GM12892 (cell line): ENCODE measurements around the gene RGS10.
"Not testable (repeated sequence)": the region's sequence is repeated elsewhere in the genome, so short reads cannot be mapped to it uniquely, and the experiment has no call there.

ENCODE experiments used
- DNase-seq: peaks from one replicate; pipeline ENCODE4 v3.0.0; 2011; ENCODE audit not compliant: insufficient read length
- FAIRE-seq: peaks from 2 replicates; lab custom pipeline; 2011; peaks lifted over from hg19 to GRCh38; lab: Jason Lieb, UNC
- POLR2A ChIP-seq: IDR thresholded peaks from 2 replicates; pipeline ENCODE4 v1.6.1; 2011; ENCODE audit warnings: low read depth, low read length, control low read depth
- POLR2AphosphoS5 ChIP-seq: IDR thresholded peaks from 2 replicates; pipeline ENCODE4 v1.6.1; 2011; ENCODE audit warnings: low read depth, low read length, control low read depth
- TAF1 ChIP-seq: IDR thresholded peaks from 2 replicates; pipeline ENCODE4 v1.6.1; 2011; ENCODE audit warnings: low read depth, mild to moderate bottlenecking, control low read depth, low read length, borderline replicate concordance

The RGS10 gene

GRCh38 chr10:119536508-119537025 lies 6.0 kb downstream of the RGS10 start:
- DNase-seq (no peak), FAIRE-seq (no peak)
- TF ChIP-seq TAF1 (no peak), POLR2A (no peak), POLR2AphosphoS5 (no peak)

GRCh38 chr10:119535837-119536507 lies 6.5 kb downstream of the RGS10 start:
- FAIRE-seq (no peak), DNase-seq (no peak)
- no peak for TF ChIP-seq POLR2A

DNA sequence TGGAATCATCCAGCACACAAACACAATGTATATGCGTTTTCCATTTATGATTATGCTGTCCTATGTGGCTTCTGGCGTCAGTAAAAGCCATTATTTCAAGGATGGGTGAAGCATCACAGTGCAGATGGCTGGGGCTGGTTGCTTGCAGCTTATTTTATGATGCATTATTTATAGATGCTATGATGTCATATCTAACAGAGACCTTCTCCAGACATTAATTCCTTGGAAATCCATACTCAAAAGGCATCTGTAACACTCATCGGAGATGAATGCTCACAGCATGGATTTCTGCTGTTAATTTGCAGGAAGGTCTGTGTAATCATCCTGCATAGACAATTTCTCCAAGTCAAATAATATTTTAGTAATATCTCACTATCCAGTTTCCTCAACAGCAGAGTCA lies 7.2 kb downstream of the RGS10 start:
- TF ChIP-seq TAF1 (no peak), POLR2A (no peak), POLR2AphosphoS5 (no peak)
- FAIRE-seq: no peak
- no peak for DNase-seq

DNA sequence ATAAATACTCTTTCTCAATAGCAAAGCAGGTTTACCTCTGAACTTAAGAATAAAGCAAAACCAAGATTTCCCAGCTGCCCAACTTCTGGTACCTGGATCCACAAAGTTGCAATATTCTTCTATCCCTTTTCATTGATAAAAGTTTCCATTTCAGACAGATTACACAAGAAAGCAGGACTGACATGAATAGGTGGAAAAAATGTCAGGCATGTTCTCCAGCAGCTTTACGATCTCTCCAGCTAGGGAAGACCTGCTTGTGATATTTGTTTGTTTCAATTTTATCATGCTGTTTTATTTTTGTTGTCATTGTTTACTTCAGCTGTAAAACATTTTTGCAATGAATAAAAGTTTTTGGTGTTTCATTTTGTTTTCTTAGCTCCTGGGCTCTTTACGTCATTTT lies 9.0 kb downstream of the RGS10 start:
- DNase-seq (no peak), FAIRE-seq (no peak)
- no peak for TF ChIP-seq POLR2A
- no peak for TF ChIP-seq POLR2AphosphoS5
- no peak for TF ChIP-seq TAF1

- not testable (repeated sequence) for FAIRE-seq, DNase-seq
These were observed 9.7 kb downstream of the RGS10 start for GRCh38 chr10:119532791-119533190.

GRCh38 chr10:119532251-119532650 lies 10.3 kb downstream of the RGS10 start:
- DNase-seq, FAIRE-seq: not testable (repeated sequence)

GRCh38 chr10:119531067-119531466 lies 11.5 kb downstream of the RGS10 start:
- FAIRE-seq (no peak), DNase-seq (no peak)
- TF ChIP-seq POLR2A (no peak), TAF1 (no peak), POLR2AphosphoS5 (no peak)

- not testable (repeated sequence) for FAIRE-seq, DNase-seq
These were observed 13.8 kb downstream of the RGS10 start for GRCh38 chr10:119528663-119529237.

GRCh38 chr10:119526621-119527592 lies 15.6 kb downstream of the RGS10 start:
- TF ChIP-seq POLR2A (no peak), TAF1 (no peak), POLR2AphosphoS5 (no peak)
- no peak for DNase-seq
- no peak for FAIRE-seq

DNA sequence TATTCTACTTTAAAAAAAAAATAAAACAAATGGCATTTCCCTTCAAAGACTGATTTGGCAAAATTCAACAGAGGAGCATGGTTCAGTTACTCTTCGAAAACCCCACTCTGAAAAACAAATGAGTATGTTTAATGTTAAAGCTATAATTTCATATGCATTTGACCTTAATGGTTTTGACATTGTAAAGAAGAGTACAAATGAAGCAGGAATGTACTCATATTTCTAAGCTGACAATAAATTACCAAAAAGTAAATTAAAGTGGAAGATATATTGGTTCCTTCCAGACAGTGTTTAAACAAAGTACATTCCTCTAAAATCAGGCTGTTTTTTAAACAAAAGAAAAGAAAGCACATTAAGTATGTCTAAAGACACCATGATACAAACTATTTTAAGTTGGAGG lies 16.4 kb downstream of the RGS10 start:
- FAIRE-seq: no peak
- no peak for DNase-seq
- TF ChIP-seq TAF1: no peak
- no peak for TF ChIP-seq POLR2A
- no peak for TF ChIP-seq POLR2AphosphoS5

- TF ChIP-seq POLR2A (no peak), TAF1 (no peak), POLR2AphosphoS5 (no peak)
- FAIRE-seq: no peak
These were observed 17.4 kb downstream of the RGS10 start for GRCh38 chr10:119525116-119525515.

GRCh38 chr10:119524720-119525070 lies 17.8 kb downstream of the RGS10 start:
- DNase-seq (no peak), FAIRE-seq (no peak)
- TF ChIP-seq POLR2A (no peak), POLR2AphosphoS5 (no peak), TAF1 (no peak)

More at GRCh38 chr10:119525116-119525515, 17.4 kb downstream of the RGS10 start:
- DNase-seq: no peak
